ENCODE measurements around the gene CPXM2.

DNA sequence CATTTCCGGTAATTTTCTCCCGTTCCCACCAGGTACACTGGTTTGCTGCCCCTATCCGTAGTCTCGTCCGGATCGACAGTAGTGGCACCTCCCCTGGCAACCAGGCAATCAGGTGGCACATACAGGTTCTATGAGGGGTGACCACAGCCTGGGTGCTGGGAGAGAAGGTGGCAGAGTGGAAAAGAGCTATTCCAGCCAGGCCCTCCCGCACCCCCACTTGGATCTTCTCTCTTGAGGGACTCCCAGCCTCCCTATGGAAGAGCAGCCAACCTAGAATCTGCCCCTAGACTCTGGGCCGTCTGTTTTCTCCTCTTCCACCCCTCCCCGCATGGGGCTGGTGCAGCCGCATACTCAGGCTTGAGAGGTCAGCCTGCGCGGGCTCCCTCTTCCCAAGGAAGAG is 166.9 kb downstream of the CPXM2 start:
- TF ChIP-seq EZH2 (IDR thresholded peaks at IDR 0.05; ENCODE audit: borderline replicate concordance, control insufficient read depth, low read depth, low read length) (no peak), POLR2A (IDR thresholded peaks at IDR 0.05; ENCODE audit: low read depth, low read length) (no peak), CREB1 (IDR thresholded peaks at IDR 0.05; ENCODE audit: low read depth) (no peak)
